SU-DHL-6 (cell line): ENCODE results near the gene CLIP4.

ENCODE experiments used
- CTCF ChIP-seq: fragments of 200-600 bp; sonication (generic); IDR thresholded peaks from one replicate; pipeline ENCODE4 v1.5.1; 2017; ENCODE audit warnings: antibody characterized with exemption, mild to moderate bottlenecking, low read length, moderate library complexity; ENCODE audit not compliant: insufficient read depth, poor library complexity, severe bottlenecking
- EZH2phosphoT487 ChIP-seq: fragments of 200-600 bp; sonication (generic), shearing (Covaris generic); conservative IDR thresholded peaks from 2 replicates; pipeline ENCODE4 v1.6.1; 2018; ENCODE audit warnings: mild to moderate bottlenecking, antibody characterized with exemption, low read length, moderate library complexity, mixed read lengths

- TF ChIP-seq CTCF (no peak), EZH2phosphoT487 (no peak)
Observed at GRCh38 chr2:29187926-29188325, 72.7 kb downstream of the CLIP4 start.
